Osteoblast (primary cell): ENCODE measurements around the gene CDH4. TPM values are rescaled to one million over a fixed set of nuclear protein-coding genes. Genes with fewer than 3 reads are reported as not detected.

ENCODE experiments used
- DNase-seq: peaks from one replicate; pipeline ENCODE4 v3.0.0; 2011; ENCODE audit warnings: low spot score, mixed read lengths; ENCODE audit not compliant: insufficient read length; ENCODE audit errors: missing footprints
- H2AFZ ChIP-seq: 2 replicates; pipeline ENCODE4 v1.6.0; 2011; ENCODE audit warnings: mild to moderate bottlenecking, low read length
- H3K27ac ChIP-seq: 2 replicates; pipeline ENCODE4 v1.5.1; 2011; ENCODE audit warnings: mild to moderate bottlenecking, low read depth, low read length, moderate library complexity
- H3K27me3 ChIP-seq: 2 replicates; pipeline ENCODE4 v1.6.0; 2012; ENCODE audit warnings: mild to moderate bottlenecking, control low read depth, inconsistent platforms, low read length, moderate library complexity; ENCODE audit not compliant: insufficient read depth
- H3K36me3 ChIP-seq: 2 replicates; pipeline ENCODE4 v1.5.1; 2011; ENCODE audit warnings: mild to moderate bottlenecking, low read length, control low read depth, moderate library complexity; ENCODE audit not compliant: insufficient read depth
- H3K4me1 ChIP-seq: 2 replicates; pipeline ENCODE4 v1.5.1; 2011; ENCODE audit warnings: mild to moderate bottlenecking, low read length, control low read depth, moderate library complexity; ENCODE audit not compliant: insufficient read depth
- H3K4me2 ChIP-seq: 2 replicates; pipeline ENCODE4 v1.6.0; 2011; ENCODE audit warnings: mild to moderate bottlenecking, low read length; ENCODE audit not compliant: insufficient read depth
- H3K4me3 ChIP-seq: fragments of 200-600 bp; sonication (generic); 3 replicates; pipeline ENCODE4 v1.5.1; 2012; ENCODE audit warnings: mild to moderate bottlenecking, low read length, inconsistent platforms; ENCODE audit not compliant: insufficient read depth
- H3K79me2 ChIP-seq: 2 replicates; pipeline ENCODE4 v1.6.0; 2012; ENCODE audit warnings: mild to moderate bottlenecking, low read length, control low read depth, inconsistent platforms; ENCODE audit not compliant: insufficient read depth
- H3K9me3 ChIP-seq: 2 replicates; pipeline ENCODE4 v1.5.1; 2011; ENCODE audit warnings: low read depth, low read length, control low read depth
- H4K20me1 ChIP-seq: 2 replicates; pipeline ENCODE4 v1.6.0; 2012; ENCODE audit warnings: mild to moderate bottlenecking, low read length, control low read depth; ENCODE audit not compliant: insufficient read depth
- CTCF ChIP-seq: IDR thresholded peaks from 2 replicates; pipeline ENCODE4 v1.5.1; 2011; ENCODE audit warnings: mild to moderate bottlenecking, low read depth, low read length, moderate library complexity; ENCODE audit errors: extremely low read depth
- total RNA-seq: library from RNA; depleted of rRNA; stranded (reverse); fragments of >200 nt; gene quantifications from 2 replicates; pipeline ENCODE4 v1.2.3, GENCODE V29; 2012

CDH4 gene
- total RNA-seq, 1 donor = 1.1 TPM

- DNase-seq = no peak
- no peak for TF ChIP-seq CTCF
- Histone ChIP-seq H3K4me3 (no peak overlapping the region), H4K20me1 (peaks cover 2% of the 10 kb centered on the region), H3K9me3 (peaks cover 4% of the 10 kb centered on the region), H3K27ac (no peak overlapping the region), H3K4me1 (no peaks in the 10 kb centered on the region), H3K4me2 (no peak overlapping the region), H3K36me3 (no peaks in the 10 kb centered on the region), H3K27me3 (no peaks in the 10 kb centered on the region), H2AFZ (no peak overlapping the region), H3K79me2 (no peaks in the 10 kb centered on the region)
Observed at GRCh38 chr20:61891476-61891875, 639.4 kb downstream of the CDH4 start.

- Histone ChIP-seq H2AFZ (no peak overlapping the region), H3K4me3 (no peak overlapping the region), H3K79me2 (no peaks in the 10 kb centered on the region), H4K20me1 (peaks cover 2% of the 10 kb centered on the region), H3K27ac (no peak overlapping the region), H3K27me3 (no peaks in the 10 kb centered on the region), H3K9me3 (peaks cover 4% of the 10 kb centered on the region), H3K4me1 (no peaks in the 10 kb centered on the region), H3K4me2 (no peak overlapping the region), H3K36me3 (no peaks in the 10 kb centered on the region)
- no peak for TF ChIP-seq CTCF
- no peak for DNase-seq
Observed at GRCh38 chr20:61891916-61892649, 640.0 kb downstream of the CDH4 start.

- no peak overlapping the region for H3K4me2 ChIP-seq
- no peaks in the 10 kb centered on the region for H3K36me3 ChIP-seq
- no peaks in the 10 kb centered on the region for H3K79me2 ChIP-seq
- no peak for TF ChIP-seq CTCF
- H4K20me1 ChIP-seq = peaks cover 2% of the 10 kb centered on the region
- H3K9me3 ChIP-seq = peaks cover 4% of the 10 kb centered on the region
- no peak overlapping the region for H2AFZ ChIP-seq
- peaks cover 1% of the 10 kb centered on the region for H3K27me3 ChIP-seq
- no peak overlapping the region for H3K27ac ChIP-seq
- no peak for DNase-seq
- H3K4me1 ChIP-seq = no peaks in the 10 kb centered on the region
- H3K4me3 ChIP-seq = no peak overlapping the region
Observed at GRCh38 chr20:61895016-61895415, 643.0 kb downstream of the CDH4 start.

- H3K4me3 ChIP-seq = no peak overlapping the region
- H3K36me3 ChIP-seq = no peaks in the 10 kb centered on the region
- DNase-seq = no peak
- no peaks in the 10 kb centered on the region for H3K4me1 ChIP-seq
- H3K79me2 ChIP-seq = no peaks in the 10 kb centered on the region
- H3K27ac ChIP-seq = no peak overlapping the region
- H2AFZ ChIP-seq = no peak overlapping the region
- H3K9me3 ChIP-seq = peaks cover 4% of the 10 kb centered on the region
- H3K4me2 ChIP-seq = no peak overlapping the region
- H4K20me1 ChIP-seq = peaks cover 2% of the 10 kb centered on the region
- no peak for TF ChIP-seq CTCF
- H3K27me3 ChIP-seq = peaks cover 4% of the 10 kb centered on the region
Observed at GRCh38 chr20:61895686-61896057, 643.6 kb downstream of the CDH4 start.
